Activated T-helper 1 cell treated with Interleukin-2 at 50 U/mL for 16 hours (primary cell): ENCODE results near the gene HS3ST4.

Experiments used
- DNase-seq: peaks from one replicate; pipeline ENCODE4 v3.0.0-alpha.2; 2020; ENCODE audit warnings: low read depth

Gene HS3ST4

GRCh38 chr16:25896411-25896810 is 204.7 kb downstream of the HS3ST4 start:
- DNase-seq, result no peak

- DNase-seq, result no peak
These were observed 205.9 kb downstream of the HS3ST4 start for GRCh38 chr16:25897702-25898101.

DNA sequence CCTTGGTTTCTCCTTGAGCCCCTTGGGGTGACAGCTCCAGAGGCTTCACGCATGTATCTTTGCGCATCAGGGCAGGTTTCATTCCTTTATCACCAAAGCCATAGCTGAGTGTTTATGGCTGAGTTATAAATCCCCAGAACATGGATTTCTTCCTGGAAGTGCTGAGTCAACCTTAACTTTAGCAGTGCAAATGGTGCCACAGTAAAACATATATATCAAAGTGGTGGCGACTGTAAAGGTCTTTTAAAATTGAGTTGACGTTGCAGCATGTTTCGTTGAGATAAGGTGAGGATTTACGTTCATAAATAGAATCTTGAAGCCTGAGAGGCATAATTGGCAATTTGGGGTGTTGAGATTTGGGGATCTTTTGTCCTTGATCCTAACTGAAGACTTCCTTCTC is 214.1 kb downstream of the HS3ST4 start:
- DNase-seq, result no peak

- no peak for DNase-seq
These were observed 219.2 kb downstream of the HS3ST4 start for GRCh38 chr16:25910971-25911370.

DNA sequence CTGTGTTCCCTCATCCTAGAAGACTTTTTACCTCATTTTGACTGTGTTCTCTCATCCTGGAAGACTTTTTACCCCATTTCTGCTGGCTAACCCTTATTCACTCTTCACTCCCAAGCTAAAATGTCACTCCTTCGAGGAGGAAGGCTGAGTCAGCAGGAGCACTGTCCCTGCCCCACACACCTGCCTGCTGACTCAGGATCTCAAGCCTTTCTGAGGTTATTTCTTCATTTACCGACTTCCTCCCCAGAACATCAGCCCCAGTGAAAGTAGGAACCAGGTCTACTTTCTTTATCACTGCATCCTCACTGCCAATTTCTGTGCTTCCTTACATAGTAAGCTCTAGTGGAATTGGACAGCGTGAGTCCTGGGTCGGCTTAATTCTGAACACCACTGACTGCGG is 220.6 kb downstream of the HS3ST4 start:
- DNase-seq, result no peak

- DNase-seq, result no peak
These were observed 222.7 kb downstream of the HS3ST4 start for GRCh38 chr16:25914357-25914962.

DNA sequence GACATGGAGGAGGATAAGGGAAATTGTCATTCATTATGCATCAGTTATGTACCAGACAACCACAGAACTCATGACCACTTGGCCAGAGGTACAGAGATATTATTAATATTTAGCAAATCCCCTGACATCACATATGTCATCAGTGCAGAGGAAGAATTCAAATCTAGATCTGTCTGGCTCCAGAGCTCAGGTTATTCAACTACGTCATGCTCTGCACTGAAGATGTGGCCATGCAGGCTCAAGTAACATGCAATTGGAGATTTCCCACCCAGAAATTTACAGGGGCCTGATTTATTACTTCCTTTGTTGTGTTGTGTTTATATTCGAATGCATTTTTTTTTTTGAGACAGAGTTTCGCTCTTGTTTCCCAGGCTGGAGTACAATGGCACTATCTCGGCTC is 224.3 kb downstream of the HS3ST4 start:
- no peak for DNase-seq

DNA sequence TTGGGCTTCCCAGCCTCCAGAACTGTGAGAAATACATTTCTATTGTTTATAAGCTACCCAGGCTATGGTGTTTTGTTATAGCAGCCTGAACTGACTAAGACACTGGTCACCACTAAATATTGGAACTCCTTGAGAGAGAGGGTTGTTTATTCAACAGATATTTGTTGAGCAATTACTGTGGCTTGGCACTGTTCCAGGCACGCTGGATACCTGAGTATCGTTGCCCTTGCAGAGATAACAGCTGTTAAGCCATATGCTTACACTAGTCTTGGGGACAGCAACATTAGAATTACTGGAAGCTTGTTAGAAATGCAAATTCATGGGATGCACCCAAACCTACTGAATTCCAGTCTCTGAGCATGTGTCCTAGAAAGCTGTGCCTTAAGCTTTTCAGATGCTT is 230.7 kb downstream of the HS3ST4 start:
- DNase-seq, result no peak

- no peak for DNase-seq
These were observed 233.7 kb downstream of the HS3ST4 start for GRCh38 chr16:25925421-25925820.

GRCh38 chr16:25931473-25932035 is 239.8 kb downstream of the HS3ST4 start:
- DNase-seq, result no peak

- no peak for DNase-seq
These were observed 250.2 kb downstream of the HS3ST4 start for GRCh38 chr16:25941800-25942499.

DNA sequence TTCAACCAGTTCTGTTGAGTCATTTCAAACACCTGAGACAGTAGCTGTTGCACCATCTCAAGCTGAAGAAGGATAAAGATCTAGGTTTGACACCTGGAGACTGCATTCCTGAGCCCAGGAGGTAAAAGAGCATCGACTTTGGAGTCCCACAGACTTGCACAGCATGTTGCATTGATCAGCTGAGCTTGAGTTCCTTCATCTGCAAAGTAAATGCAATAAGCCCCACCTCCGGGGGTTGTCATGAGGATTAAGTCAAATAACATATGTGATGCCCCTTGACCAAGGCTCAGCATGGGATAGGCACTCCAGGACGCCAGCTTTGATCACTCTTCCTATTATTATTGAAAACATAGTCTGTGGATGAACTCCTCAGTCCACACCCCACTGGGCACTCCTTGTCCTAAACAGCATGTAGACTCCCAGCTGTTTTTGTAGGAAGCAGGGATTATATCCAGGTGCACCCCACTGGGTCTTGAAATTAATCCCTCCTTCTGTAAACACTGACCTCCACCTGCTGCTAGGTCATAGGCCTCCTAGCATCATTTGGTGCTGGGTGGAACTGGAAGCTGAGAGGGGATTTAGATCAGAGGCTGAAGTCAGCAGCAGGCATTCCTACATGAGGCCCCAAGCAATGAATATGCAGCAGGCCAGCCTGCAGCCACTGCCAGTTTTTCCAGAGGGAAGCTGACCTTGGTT is 259.0 kb downstream of the HS3ST4 start:
- DNase-seq, result no peak

GRCh38 chr16:25951999-25952398 is 260.2 kb downstream of the HS3ST4 start:
- DNase-seq, result no peak

DNA sequence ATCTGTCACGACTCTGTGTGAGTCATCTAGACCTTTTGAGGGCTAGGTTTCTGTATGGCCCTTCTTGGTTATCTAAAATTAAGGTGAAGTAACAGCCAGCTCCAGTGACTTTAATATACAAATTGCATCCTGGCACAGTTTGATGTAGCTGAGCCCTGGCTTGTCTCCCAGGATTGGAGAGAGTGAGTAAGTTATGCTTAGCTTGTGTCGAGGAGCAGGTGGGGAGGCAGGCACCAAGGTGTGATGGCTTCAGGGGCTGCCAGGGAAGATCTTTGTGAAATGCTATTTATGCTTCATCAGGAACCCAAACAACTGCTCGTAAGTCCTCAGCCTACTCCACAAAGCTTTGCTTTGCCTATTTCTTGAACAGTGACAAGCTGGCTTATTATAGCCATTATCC is 261.2 kb downstream of the HS3ST4 start:
- no peak for DNase-seq

GRCh38 chr16:25957707-25958106 is 265.9 kb downstream of the HS3ST4 start:
- DNase-seq, result no peak

DNA sequence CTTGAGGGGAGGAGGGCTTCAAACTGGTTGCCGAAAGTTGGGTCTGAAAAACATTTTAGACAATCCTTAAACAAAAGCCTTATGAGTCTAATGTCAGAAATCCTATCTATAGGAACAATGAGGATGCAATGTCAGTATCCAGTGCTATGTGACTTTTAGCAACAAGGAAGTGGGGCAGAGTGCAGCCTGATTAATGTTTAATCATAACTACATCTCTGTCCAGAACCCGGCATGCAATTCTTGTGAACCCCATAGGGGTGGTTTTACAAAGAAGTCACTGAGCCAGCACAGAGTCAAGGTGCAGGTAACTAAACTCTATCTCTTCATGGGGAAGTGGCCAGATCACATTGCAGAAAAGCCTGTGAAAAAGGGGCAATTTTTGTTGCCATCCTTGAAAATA is 267.5 kb downstream of the HS3ST4 start:
- no peak for DNase-seq

GRCh38 chr16:25966172-25967097 is 274.7 kb downstream of the HS3ST4 start:
- DNase-seq, result no peak

- no peak for DNase-seq
These were observed 285.4 kb downstream of the HS3ST4 start for GRCh38 chr16:25977121-25977520.

- DNase-seq, result no peak
These were observed 286.5 kb downstream of the HS3ST4 start for GRCh38 chr16:25978218-25978617.

GRCh38 chr16:25988084-25988483 is 296.3 kb downstream of the HS3ST4 start:
- DNase-seq, result no peak

GRCh38 chr16:25988882-25989281 is 297.1 kb downstream of the HS3ST4 start:
- DNase-seq, result no peak

- DNase-seq, result no peak
These were observed 304.3 kb downstream of the HS3ST4 start for GRCh38 chr16:25996052-25996451.
